Head of caudate nucleus (tissue), 42 donors: Measurements from ENCODE around the gene CLCN4.

Experiments used
- DNase-seq, 42 donors: peaks; one replicate each; pipeline versions ENCODE4 v3.0.0 to v3.0.0-alpha.2; 2020 to 2021; ENCODE audit warnings: mixed read lengths in 7 of 42
- intact Hi-C: fragments of 100-400 bp; cut with DNase I; formaldehyde crosslinking; loops from one replicate; pipeline ENCODE4 v1.15.0; 2022

CLCN4 gene

DNA sequence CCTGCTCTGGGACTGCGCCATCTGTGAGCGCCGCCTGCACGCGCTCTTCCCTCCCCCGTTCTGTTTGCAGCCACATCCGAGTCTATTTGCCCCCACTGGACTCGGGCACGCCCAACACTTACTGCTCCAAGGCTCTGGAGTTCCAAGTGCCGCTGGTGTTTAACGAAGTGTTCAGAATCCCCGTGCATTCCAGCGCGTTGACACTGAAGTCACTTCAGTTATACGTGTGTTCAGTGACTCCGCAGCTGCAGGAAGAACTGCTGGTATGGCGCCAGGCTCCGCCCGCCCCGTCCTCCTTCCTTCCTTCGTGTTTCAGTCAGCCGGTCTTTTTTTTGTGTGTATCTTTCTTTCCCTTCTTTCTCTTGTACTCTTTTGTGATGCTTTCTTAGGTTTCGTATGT lies 30.7 kb upstream of the CLCN4 start:
- DNase-seq, result no peak
- intact Hi-C loops, result no loop called here

DNA sequence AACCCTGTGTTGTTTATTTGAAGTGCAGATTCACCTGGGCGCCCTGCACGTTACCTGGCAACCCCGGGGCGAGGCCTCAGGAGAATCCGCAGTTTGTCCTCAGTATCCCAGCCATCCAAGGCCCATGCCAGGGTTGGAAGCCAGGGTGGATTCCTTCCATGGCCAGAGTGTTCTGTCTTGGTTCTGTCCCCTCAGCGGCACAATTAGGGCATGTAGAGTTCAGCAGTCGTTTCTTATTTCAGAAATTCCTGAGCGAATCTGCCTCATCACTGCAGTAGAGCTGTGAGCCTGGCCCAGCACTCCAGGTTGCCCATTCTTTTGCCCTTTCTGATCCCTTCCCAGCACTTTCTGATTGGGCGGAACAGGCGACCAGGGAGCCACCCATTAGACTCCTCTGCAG lies 29.9 kb upstream of the CLCN4 start:
- DNase-seq, result no peak
- intact Hi-C loops, result no loop called here

DNA sequence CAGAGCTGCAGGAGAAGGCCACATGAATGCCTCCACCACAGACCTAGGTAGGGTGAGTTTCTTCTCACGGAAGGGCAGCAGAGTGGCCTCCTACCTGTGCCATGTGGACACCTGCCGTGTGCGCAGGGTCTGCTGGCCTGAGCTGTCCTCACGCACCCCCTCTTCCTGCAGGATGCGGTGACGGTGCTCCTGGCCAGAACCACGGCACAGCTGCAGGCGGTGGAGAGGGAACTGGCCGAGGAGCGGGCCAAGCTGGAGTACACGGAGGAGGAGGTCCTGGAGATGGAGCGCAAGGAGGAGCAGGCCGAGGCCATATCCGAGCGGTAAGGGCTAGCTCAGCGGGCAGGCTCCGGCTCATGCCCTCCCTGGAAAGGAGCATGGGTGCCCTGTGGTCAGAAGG lies 28.4 kb upstream of the CLCN4 start:
- no peak for DNase-seq
- intact Hi-C loops, result no loop called here

DNA sequence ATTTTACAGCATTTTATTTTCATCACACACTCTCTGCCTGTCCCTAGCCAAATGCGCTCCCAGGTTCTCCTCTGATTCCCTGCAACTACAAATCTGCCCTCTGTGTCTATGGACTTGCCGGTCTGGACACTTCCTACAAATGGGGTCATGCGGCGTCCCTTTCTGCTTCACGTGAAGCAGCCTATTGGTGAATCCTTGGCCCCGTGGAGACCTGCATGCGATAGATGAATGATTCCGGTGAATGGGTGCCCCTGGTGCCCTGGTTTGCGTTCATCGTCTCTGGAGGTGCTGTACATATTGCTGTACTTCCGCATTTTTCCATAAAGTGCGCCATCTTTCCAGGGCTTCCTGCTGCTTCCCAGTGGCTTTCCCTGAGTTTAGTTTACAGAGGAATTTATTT lies 27.5 kb upstream of the CLCN4 start:
- DNase-seq, result no peak
- intact Hi-C loops, result no loop called here

DNA sequence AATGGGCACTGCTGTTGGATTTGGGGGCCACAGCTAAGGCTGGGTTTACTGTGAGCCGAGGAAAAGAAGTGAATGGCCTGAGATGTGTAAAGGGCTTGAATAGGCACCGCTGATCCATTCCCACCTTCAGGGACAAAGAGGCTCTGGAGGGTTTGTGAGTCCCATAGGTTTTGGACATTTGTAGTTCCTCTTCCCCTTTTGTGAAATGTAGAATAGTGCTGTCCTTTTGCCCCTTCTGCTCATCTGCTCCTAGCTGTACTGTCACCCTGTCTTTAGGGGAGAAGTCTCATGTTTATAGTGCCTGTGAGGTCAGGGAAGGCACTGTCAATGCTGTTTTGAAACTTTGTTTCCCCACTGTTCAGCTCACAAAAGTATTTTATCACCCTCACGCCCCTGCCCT lies 26.4 kb upstream of the CLCN4 start:
- DNase-seq, result no peak
- intact Hi-C loops, result no loop called here

DNA sequence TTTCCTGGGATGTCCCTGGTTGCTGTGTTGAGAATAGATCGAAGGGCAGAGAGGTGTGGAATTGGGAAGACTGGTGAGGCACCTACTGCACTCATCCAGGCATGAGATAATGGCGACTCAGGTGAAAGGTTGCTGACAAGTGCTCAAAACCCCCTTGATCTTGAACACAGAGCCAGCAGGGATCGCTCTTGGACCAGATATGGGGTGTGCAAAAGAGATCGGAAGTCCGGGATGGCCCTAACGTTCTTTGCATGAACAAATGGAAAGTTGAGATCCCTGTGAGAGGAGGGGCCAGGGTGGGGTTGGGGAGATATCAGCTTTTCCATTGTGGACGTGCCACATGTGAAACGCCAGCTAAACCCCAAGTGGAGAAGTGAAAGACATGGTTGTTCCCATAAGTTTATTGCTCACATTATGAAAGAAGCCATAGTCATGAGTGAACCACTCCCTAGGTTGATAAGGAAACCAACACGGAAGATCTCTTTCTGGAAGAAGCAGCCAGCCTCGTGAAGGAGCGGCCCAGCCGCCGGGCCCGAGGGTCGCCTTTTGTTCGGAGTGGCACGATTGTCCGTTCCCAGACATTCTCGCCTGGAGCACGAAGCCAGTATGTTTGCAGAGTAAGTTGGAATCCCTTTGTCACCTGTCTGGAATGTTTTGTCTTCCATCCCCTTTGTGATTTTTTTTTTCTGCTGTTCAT lies 22.6 kb upstream of the CLCN4 start:
- intact Hi-C loops, result no loop called here

DNA sequence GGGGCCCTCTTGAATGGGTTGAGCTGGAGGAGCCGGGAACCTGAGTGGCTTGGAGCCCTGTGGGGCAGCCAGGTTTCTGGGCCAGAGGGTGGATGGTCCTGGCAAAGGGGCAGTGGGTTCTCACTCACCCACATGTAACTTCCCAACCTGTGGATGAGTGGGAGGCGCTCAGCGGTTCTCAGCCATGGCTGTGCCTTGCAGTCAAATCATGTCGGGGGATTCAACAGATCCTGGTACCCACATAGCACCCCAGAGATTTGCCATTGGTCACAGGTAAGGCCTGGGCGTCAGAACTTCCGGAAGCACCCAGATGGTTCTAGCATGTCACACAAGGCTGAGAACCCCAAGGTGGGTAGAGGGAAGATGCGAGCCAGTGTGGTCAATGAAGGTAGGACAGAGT lies 21.9 kb upstream of the CLCN4 start:
- intact Hi-C loops, result no loop called here
- no peak for DNase-seq

More for the DNA sequence above, 22.6 kb upstream of the CLCN4 start:
- peak in 1 of 42 donors; percentile 12 for DNase-seq

DNA sequence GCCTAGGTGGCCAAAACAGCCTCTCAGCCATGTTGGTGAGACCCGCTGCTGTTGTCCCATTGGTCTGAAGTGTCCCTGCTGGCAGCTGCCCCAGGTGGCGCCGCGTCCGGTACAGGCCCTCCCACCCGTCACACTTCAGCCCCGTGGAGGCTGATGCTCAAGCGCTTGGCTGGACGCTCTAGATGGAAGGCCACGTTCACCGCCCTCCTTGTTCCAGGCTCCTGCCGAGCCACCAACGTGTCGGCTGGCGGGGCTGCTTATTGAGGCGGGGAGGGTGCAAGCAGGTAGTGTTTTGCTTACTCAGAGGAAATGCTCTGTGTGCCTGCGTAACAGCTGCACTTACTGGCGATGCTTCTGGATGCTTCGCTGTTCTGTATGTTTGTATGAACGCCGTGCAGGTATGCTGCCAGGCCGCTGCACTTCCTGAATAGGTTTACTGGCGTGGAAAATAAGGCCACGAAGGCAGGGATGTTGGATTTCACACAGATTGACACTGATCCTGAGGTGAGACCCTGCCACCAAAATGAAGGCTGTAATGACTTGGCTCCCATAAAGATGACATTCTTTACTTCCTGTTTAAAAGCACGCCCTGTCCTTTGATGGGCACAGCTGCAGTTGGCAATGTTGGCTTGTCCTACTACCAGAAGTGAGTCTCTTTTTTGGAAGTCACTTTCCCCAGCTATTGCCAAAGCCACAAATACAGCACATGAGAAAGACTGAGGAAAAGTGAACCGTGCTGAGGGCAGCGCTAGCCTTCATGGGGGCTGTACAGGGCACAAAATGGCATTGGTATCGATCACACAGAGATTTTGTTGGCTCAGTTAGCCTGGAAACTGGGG lies 21.0 kb upstream of the CLCN4 start:
- intact Hi-C loops, result no loop called here
- no peak for DNase-seq

DNA sequence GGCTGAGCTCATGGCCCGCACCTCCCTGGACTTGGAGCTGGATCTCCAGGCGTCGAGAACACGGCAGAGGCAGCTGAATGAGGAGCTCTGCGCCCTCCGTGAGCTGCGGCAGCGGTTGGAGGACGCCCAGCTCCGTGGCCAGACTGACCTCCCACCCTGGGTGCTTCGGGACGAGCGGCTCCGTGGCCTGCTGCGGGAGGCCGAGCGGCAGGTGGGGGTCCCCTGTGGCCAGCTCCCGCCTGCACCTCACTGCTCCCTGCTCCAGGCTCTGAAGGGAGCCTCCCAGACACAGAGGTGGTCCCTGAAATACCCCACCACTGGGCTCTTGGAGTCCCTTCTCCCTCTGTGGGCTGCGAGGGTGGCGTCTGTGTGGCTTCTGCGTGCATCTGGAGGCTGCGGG lies 18.0 kb upstream of the CLCN4 start:
- intact Hi-C loops, result no loop called here
- peak in 1 of 42 donors; percentile 18 for DNase-seq

DNA sequence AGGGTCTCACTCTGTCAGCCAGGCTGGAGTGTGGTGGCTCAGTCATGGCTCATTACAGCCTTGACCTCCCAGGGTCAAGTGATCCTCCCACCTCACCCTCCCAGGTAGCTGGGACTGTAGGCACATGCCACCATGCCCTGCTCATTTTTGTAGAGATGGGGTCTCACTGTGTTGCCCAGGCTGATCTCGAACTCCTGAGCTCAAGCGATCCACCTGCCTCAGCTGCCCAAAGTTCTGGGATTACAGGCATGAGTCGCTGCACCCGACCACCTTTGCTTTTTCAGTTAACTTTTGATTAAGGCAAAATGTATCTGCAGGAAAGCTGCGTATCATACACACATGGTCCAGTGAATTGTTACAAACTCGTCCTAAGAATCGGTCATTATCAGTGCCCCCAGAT lies 16.5 kb upstream of the CLCN4 start:
- no peak for DNase-seq

DNA sequence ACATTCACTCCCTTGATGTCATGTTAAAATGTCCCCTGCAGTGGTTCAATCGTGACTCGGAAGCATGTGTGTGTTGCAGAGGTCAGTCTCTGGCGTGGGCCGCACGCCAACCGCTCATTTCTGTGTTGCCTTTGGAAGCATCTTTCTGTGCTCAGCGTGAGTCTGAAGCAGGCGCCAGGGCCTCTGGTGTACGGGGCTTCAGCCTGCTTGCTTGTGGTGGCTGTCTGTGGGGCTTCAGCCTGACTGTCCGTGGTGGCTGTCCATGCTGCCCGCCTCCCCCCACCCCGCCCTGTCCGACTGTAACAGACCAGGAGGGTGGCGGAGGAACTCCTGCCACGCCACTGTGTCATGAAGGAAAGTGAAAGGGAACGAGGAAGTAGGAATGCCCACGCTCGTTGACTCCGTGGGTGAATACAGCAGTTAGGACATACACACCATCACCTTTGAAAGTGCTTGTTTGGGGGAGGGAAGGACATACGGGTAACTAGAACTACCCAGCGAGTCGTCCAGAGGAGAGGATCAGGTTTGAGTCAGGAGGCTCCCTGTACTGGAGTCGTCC lies 14.7 kb upstream of the CLCN4 start:
- DNase-seq, result no peak
- intact Hi-C loops, result no loop called here

More for the DNA sequence above, 16.5 kb upstream of the CLCN4 start:
- intact Hi-C loops, result no loop called here

DNA sequence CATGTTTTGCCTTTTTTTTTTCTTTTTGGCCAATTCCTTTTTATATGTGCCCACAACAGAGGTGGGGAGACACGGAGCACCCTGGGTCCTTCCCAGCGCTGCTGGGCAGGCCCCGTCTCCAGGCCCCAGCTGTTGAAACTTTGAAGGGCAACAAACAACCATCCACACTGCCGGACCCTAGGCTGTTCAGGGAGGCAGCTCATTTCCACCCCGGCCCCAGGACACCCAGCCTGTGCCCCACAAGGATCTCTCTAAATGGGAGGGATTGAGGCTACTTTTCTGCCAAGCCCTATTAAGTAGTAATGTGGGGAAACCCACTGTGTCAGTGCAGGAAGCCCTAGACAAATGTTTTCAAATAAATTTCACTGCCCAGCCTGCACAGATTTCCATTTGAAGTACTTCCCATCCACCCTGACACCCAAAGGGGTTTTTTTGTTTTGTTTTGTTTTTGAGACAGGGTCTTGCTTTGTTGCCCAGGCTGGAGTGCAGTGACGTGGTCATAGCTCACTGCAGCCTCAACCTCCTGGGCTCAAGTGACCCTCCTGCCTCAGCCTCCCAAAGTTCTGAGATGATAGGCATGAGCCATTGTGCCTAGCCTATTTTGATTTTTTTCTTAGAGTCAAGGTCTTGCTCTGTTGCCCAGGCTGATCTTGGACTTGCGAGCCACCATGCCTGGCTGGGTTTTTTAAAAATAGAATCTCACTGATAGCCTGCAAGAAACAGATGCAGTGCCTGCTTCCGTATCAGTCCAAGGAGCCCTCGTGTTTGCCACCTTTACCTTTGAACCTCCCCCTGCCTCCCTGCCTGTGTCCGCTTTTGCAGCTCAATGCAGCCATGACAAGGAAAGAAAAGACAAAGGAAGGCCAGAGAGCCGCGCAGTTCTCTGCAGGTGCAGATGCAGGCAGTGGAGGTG lies 13.4 kb upstream of the CLCN4 start:
- no peak for DNase-seq
- intact Hi-C loops, result no loop called here

DNA sequence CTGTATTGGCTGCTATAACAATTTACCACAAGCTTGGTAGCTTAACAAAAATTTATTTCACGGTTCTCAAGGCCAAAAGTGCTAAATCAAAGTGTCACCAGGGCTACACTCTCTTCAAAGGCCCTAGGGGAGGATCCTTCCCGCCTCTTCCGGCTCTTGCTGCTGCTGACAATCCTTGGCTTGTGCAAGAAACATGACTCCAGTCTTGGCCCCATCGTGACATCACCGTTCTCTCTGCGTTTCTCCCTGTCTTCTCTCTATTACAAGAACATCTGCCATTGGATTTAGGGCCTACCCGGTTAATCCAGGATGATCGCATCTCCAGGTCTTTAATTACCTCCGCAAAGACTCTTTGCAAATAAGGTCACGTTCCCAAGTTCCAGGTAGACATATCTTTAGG lies 10.4 kb upstream of the CLCN4 start:
- no peak for DNase-seq

DNA sequence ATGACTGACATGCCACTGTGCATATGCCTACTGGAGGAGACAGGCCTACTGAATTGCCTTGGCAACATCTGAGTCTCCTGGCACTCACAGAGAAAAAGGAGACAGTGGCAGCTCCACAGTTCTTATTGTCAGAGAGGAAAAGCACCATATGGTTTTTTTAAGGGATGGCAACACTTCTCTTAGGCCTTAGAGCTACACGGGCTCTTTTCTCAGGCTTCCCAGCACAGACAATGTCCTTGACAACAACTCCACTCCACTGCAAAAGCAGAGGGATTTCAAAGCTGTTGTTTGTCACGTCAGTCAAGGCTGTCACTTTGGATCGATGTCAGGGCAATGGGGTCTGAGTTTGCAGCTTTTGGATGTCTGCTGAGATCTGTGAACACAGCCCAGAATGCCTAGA lies 4.7 kb upstream of the CLCN4 start:
- peak in 4 of 42 donors; percentile 25 to 44 (median 31) for DNase-seq
- intact Hi-C loops, result no loop called here

More for the DNA sequence above, 10.4 kb upstream of the CLCN4 start:
- intact Hi-C loops, result no loop called here

DNA sequence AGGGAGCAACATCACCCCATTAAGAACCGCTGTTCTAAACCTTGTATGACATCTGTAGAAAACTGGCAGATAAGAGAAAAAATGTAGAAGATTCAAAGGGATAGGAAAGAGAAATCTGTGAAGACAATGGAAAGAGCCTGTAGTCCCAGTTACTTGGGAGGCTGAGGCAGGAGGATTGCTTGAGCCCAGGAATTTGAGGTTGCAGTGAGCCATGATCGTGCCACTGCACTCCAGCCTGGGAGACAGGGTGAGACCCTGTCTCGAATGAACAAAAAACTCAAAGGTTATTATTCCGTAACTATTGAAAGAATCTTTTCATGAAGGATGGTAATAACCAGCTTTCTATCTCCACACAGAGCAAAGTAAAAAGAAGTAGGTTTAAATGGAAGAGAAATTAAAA lies 1.6 kb upstream of the CLCN4 start:
- intact Hi-C loops, result no loop called here
- DNase-seq, result no peak

DNA sequence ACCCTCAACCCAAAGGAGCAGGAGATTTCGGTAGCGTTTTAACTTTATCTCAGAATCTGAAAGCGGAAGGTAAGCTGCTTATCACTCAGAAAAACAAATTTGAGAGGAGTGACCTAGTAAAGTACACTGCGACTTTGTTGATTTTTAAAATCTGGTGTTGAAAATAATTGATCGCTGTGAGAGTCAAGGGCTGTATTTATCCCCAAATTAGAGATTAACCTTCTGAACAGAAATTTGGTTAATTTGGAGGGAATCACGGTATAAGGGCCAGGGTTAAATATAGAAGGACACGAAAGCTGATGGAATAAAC lies 212 bp downstream of the CLCN4 start:
- no peak for DNase-seq
- intact Hi-C loops, result no loop called here

DNA sequence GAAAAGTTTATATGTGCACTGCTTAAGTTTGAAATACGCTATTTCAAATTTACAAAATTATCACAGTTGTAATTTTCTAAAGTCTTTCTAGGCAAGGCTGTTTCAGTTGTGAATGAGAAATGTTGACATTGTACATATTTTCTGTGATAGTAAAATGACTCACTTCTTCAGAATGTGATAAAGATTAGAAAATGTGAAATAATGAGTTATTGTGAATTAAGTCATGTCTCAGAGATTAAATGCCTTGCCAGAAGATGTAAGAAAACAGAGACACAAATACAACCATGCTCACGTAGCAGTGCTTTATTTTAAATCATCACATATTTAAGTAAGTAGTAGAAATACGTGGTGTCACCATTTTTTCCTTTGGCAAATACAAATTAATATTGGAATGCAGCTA lies 768 bp downstream of the CLCN4 start:
- intact Hi-C loops, result no loop called here
- DNase-seq, result no peak

DNA sequence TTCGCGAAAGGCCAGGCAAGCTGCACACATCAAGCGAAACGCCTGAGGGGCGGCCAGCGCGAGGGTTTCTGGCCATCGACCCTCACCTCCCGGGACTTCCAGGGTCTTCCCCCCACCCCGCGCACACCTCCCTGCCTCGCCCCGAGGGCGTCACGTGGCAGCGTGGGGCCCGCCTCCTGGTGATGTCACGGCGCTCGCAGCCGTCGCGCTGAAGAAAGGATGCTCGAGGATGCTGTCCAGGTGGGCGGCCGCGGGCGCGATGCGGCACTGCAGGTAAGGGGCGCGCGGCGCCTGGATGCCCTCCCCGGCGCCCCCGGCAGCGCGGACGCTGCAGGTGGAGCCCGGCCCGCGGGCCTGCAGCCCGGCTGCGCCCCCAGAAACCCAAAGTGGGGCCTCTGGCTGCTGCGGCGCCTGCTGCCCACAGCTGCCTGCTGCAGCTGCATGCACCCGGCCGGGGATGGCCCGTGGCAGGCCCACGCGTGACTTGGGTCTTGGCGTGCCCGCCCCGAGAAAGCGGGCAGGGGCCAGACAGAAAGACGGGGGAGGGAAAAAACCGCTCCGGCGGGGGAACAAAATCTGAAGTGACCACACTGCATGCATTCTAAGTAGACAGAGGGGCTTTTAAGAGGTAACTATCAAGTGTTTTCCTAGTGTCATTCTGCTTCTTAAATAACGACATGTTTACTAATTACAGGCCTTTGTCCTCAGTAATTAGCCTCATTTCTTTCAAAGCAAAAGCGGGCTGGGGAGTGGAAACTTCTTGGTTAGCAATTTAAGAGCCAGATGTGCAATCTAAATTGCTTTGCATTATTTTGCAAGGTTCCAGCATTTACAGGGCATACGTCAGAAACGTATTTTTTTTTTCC lies 1.7 kb downstream of the CLCN4 start:
- peak; percentile 60 to 90 (median 81) for DNase-seq

DNA sequence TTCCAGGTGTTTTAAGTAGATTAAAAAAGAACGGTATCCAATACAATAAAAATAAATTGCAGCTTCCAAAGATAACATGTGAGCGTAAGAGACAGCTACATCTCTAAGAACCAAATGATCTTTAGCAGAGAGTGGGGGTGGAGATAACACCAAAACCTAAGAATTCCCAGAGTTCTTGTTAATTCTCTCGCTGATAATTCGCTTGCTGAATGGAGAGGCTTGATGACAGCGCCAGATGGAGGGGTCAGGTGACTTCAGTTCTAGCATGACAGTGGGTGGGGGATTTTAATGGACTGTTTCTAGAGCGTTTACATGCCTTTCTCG lies 2.3 kb downstream of the CLCN4 start:
- peak in 25 of 42 donors; percentile 23 to 77 (median 52) for DNase-seq
- intact Hi-C loops, result no loop called here

More for the DNA sequence above, 1.7 kb downstream of the CLCN4 start:
- intact Hi-C loops, result no loop called here
